ES-I3 (cell line): ENCODE results near the gene UGDH.
"Not testable (repeated sequence)": the region's sequence is repeated elsewhere in the genome, so short reads cannot be mapped to it uniquely, and the experiment has no call there.

Source experiments
- H3K36me3 ChIP-seq: 2 replicates; pipeline ENCODE4 v1.6.1; 2013; ENCODE audit warnings: mild to moderate bottlenecking, low read length, control low read depth, moderate library complexity; ENCODE audit not compliant: insufficient read depth
- H3K4me1 ChIP-seq: 2 replicates; pipeline ENCODE4 v1.6.1; 2013; ENCODE audit warnings: mild to moderate bottlenecking, control low read depth, low read length; ENCODE audit not compliant: insufficient read depth
- H3K9ac ChIP-seq: 2 replicates; pipeline ENCODE4 v1.6.1; 2013; ENCODE audit warnings: low read depth, mild to moderate bottlenecking, low read length, moderate library complexity
- H3K9me3 ChIP-seq: 2 replicates; pipeline ENCODE4 v1.6.1; 2013; ENCODE audit warnings: mild to moderate bottlenecking, low read length, moderate library complexity; ENCODE audit not compliant: control insufficient read depth, insufficient read depth

Gene UGDH

DNA sequence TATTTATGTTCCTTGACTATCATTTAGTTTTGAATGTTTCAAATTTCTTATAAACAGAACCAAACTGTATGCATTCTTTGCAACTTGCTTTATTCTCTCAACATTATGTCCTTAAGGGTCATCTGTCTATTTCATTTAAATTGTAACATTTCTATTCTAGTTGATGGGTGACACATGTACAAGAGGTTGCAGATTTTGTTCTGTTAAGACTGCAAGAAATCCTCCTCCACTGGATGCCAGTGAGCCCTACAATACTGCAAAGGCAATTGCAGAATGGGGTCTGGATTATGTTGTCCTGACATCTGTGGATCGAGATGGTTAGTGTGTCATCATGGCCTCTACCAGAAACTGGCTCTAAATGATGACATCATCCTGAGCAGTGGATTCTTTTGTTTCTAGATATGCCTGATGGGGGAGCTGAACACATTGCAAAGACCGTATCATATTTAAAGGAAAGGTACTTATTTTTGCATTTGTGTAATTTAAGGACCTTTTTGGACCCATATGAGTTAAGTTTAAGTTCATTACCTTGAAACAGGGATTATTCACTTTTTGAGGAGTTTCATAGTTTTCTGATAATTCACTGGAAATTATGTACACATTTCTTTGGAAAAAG is 62.2 kb downstream of the UGDH start:
- H3K9me3 ChIP-seq, result no peaks in the 10 kb centered on the region
- no peak overlapping the region for H3K9ac ChIP-seq
- H3K36me3 ChIP-seq, result peaks cover 9% of the 10 kb centered on the region; the same call in 1 of the 2 replicates
- H3K4me1 ChIP-seq, result no peaks in the 10 kb centered on the region

DNA sequence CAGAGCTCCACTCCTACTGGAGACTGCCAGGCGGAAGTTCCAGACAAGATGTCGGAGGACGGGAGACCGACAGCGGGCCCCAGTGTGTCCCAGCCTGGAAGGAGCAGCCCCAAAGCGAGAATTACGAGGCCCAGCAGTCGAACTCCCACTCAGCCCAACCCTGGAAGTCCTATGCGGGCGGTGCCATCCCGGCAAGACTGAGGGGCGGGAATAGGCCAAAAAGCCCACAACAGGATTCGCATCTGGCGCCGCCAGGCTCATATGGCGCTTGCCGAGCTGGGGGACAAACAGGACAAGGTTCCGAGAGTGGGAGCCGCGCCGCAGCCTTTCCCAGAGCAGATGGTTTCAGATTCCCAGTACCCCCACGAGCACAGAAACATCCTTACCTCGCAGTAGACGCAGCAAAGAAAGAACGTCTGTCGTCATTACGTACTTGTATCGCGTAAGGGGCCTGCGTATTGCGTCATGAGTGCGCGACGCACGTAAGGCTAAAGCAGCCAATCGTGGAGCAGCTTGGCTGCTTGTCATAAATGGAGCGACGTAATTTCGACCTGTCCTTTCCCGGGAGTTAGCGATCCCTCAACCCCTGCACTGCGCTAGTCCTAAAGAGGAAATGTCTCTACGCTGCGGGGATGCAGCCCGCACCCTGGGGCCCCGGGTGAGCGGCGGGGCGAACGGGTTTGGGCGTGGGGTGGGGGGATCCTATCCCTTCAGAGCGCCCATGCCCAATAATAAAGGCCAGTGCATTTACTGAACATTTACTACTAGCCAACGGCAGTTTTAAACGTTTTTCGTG is 68.5 kb downstream of the UGDH start, which contains the start of the genes LIAS and RPL9:
Gene LIAS (plus strand): TSS at position 552 of the 796 bp plus-strand sequence. CDS start 62 bp downstream, at position 614.
Gene RPL9 (minus strand): TSS at position 418 of the 796 bp plus-strand sequence. CDS start 483 bp downstream, outside the sequence.
- Histone ChIP-seq H3K36me3 (peaks cover 35% of the 10 kb centered on the region), H3K9me3 (no peaks in the 10 kb centered on the region), H3K9ac (peak within 1 kb of the TSS; percentile 95), H3K4me1 (peaks cover 4% of the 10 kb centered on the region; the same call in 1 of the 2 replicates)

DNA sequence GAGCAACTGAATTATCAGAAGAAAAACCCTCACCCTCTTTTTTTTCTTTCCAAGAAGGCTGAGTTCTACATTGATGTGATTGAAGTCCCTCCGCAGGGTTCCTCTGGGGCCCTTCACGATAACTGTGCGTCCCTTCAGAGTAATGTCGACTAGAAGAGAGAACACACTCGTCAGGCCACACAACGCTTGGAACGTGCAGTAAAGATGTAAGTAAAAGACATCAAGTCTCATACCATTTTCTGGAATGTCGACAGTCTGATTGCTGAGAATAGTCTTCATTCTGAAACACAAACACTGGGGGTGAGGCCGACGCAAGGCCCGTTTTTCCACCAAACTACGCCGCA is 69.1 kb downstream of the UGDH start:
- peaks cover 37% of the 10 kb centered on the region for H3K36me3 ChIP-seq
- H3K4me1 ChIP-seq, H3K9me3 ChIP-seq: not testable (repeated sequence)
- peak overlapping the region; percentile 95 for H3K9ac ChIP-seq

DNA sequence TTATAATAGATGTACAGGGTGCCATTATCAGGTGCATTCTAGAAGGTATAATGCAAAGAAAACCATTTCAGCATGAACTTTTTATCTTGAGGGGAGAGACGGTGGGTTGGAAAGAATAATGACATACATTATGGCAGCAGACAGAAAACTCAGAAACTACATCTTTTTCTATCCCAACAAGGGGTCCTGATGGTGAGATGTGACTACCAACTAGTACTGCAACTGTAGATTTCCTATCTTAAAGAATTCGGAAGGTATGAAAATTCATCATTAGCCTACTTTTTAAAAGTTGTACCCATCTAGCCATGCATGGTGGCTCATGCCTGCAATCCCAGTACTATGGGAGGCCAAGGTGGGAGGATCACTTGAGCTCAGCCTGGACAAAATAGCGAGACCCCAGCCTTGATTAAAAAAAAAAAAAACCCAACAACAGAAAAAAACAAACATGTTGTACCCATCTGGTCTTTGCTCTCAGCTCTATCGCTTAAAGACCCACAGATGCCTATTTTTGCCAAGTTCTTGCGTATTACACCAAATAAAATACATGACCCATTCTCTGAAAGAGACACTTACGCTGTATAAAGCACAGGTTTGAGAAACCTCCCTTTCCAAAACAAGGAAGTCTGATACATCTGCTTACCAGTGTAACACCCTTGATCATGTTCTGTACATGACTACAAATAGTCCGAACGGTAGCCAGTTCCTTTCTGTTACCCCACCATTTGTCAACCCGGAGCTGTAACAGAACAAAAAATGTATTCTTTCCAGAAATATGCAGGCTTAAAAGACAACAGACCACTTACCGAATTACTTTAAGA is 70.1 kb downstream of the UGDH start:
- H3K4me1 ChIP-seq, result peaks cover 4% of the 10 kb centered on the region; the same call in 1 of the 2 replicates
- peak overlapping the region; percentile 95 for H3K9ac ChIP-seq
- no peaks in the 10 kb centered on the region for H3K9me3 ChIP-seq
- peaks cover 38% of the 10 kb centered on the region for H3K36me3 ChIP-seq

DNA sequence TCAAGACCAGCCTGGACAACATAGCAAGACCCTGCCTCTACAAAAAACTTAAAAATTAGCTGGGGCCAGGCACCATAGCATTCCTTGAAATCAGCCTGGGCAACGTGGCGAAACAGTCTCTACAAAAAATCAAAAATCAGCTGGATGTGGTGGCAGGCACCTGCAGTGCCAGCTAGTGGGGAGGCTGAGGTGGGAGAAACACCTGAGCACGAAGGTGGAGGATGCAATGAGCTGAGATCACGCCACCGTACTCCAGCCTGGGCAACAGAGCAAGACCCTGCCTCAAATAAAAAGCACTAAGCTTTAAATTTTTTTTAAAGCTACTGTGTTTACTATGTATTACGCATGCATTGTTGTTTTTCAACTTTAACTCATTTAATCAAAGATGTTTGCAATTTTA is 71.8 kb downstream of the UGDH start:
- no peaks in the 10 kb centered on the region for H3K9me3 ChIP-seq
- peaks cover 38% of the 10 kb centered on the region for H3K36me3 ChIP-seq
- H3K4me1 ChIP-seq, result peaks cover 4% of the 10 kb centered on the region; the same call in 1 of the 2 replicates
- H3K9ac ChIP-seq, result no peak overlapping the region

DNA sequence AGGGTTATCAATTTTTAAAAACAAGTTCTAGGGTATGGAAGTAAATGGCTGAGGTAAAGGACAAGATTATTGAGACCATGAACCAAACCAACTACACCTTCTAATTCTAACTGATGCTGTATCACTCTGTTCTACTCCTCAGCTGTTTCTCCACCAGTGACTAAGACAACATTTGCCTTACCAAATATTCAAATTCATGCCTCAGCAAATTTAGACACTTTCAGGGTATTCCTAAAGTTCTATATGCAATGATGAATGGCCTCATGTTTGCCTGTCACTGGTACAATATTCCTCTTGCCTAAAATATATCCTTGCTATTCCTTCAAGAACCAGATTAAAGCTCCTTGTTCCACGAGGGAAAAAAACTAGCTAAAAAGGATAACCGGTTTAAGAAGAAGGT is 73.5 kb downstream of the UGDH start:
- peaks cover 4% of the 10 kb centered on the region; the same call in 1 of the 2 replicates for H3K4me1 ChIP-seq
- H3K9me3 ChIP-seq, result no peaks in the 10 kb centered on the region
- H3K36me3 ChIP-seq, result peaks cover 38% of the 10 kb centered on the region
- H3K9ac ChIP-seq, result no peak overlapping the region

DNA sequence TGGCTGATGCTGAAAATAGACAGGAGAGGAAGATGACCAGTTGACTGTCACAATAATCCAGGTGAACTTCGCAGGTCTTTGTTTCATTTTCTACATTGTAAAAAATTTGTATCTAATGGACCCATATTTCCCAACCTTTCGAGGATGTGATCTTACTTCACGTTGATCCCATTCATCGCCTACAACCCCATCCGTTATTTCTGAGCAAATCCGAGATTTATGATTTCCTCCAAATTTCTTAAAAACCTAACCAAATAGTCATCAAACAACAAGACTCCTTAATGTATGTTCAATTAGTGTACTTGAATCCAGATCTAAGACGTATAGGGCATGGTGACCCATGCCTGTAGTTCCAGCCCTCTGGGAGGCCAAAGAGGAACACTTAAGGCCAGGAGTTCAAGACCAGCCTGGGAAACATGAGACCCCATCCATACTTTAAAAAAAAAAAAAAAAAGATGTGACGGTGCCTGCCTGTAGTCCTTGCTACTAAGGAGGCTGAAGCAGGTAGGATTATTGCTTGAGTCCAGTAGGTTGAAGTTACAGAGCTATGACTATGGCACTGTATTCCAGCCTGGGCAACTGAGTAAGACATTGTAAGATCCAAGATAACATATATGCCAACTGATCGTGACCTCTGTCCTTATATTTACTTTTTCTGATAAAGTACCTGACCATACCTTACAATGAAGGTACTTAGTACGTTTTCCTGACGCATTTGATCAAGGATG is 74.2 kb downstream of the UGDH start:
- Histone ChIP-seq H3K36me3 (peaks cover 36% of the 10 kb centered on the region), H3K4me1 (peaks cover 4% of the 10 kb centered on the region; the same call in 1 of the 2 replicates)

DNA sequence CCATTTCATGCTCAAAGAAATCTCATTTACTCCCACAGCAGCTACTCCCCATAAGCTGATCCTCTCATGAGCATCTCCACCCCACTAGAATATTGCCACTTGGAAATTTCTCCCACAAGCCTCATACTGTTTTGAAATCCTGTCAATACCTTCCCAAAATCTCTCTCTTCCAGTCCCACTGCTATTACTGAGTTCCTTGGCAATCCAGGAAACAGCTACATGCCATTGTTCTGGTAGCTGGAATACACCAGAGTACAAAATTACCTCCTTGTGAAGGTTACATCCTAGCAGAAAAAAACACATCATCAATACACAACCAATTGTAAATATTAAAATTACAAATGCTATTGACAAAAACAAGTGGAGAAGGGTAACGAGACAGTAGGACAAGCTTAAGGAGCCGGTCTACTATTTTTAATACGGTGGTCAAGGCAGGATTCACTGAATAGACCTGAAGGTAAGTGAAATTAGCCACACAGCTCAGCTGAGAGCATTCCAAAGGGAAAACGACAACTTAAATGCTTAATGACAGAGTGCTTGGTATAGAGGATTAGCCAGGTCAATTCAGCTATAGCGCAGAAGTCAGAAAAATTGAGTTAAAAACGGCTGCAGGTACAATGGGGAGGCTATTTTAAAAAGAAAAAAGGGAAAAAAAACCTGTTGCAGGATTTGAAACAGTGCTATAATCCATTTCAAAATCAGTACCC is 74.9 kb downstream of the UGDH start:
- Histone ChIP-seq H3K36me3 (peaks cover 28% of the 10 kb centered on the region), H3K9ac (no peak overlapping the region), H3K4me1 (no peaks in the 10 kb centered on the region; the same call in 1 of the 2 replicates), H3K9me3 (no peaks in the 10 kb centered on the region)

More for the DNA sequence above, 74.2 kb downstream of the UGDH start:
- Histone ChIP-seq H3K9me3 (no peaks in the 10 kb centered on the region), H3K9ac (no peak overlapping the region)

DNA sequence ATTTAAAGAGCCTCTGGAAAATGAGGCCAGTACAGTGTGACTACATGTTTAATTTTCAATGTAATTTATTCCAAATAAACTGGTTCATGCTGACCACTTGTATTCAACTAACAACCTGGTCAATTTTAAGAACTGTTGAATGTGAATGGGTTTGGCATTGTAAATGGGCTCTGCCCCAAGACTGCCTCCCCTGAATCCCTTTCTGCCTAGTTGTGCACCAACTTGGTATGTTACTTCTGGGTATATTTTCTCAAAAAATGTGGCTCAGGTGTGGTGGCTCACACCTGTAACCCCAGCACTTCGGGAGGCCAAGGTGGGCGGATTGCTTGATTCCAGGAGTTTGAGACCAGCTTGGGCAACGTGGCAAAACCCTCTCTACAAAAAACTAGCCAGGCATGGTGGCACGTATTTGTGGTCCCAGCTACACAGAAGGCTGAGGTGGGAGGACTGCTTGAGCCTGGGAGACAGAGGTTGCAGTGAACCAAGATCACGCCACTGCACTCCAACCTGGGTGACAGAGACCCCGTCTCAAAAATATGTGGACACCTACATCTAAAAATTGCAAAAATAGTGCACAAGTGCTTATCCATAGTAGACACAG is 75.7 kb downstream of the UGDH start:
- Histone ChIP-seq H3K4me1 (no peaks in the 10 kb centered on the region), H3K9ac (no peak overlapping the region), H3K9me3 (no peaks in the 10 kb centered on the region), H3K36me3 (peaks cover 21% of the 10 kb centered on the region)

DNA sequence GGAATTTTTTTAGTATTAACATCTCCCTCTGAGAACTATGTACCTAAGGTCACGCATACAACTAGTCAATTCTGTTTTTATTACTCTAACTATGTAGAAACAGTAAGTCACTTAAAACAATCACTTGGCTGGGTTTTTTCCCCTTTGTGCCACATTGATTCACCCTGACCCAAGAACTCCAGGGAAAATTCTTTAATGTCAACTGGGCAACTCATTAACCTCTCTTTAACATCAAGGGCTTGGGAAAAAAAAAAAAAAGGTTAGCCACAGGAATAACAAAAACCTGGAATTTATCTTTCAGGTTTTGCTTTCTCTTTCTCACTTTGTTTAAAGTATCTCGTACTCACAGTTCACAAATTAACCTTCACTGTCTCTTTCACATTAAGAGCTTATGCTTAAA is 76.6 kb downstream of the UGDH start:
- Histone ChIP-seq H3K4me1 (no peaks in the 10 kb centered on the region), H3K9ac (no peak overlapping the region), H3K9me3 (no peaks in the 10 kb centered on the region), H3K36me3 (peaks cover 14% of the 10 kb centered on the region)
